ENCODE data around the gene DNAAF8.
"Not testable (repeated sequence)": the region's sequence is repeated elsewhere in the genome, so short reads cannot be mapped to it uniquely, and the experiment has no call there.

GRCh38 chr16:4784444-4784987 lies 50.2 kb downstream of the DNAAF8 start:
- not testable (repeated sequence) for TF ChIP-seq EZH2 (IDR thresholded peaks at IDR 0.05; ENCODE audit: borderline replicate concordance, low read depth, low read length, severe bottlenecking); CTCF (IDR thresholded peaks at IDR 0.05; ENCODE audit: borderline replicate concordance, extremely low read depth, low read length, poor library complexity, severe bottlenecking)

Measured in DND-41 (cell line).